Ectodermal cell (in vitro differentiated cells): ENCODE measurements around the gene SLC4A11.
"Not testable (repeated sequence)": the region's sequence is repeated elsewhere in the genome, so short reads cannot be mapped to it uniquely, and the experiment has no call there.

Source experiments
- H3K27ac ChIP-seq: 2 replicates; pipeline ENCODE4 v1.7.0; 2013; ENCODE audit warnings: mild to moderate bottlenecking, low read depth, low read length; ENCODE audit not compliant: insufficient read depth, poor library complexity, severe bottlenecking
- H3K27me3 ChIP-seq: 2 replicates; pipeline ENCODE4 v1.7.0; 2013; ENCODE audit warnings: mild to moderate bottlenecking, low read length; ENCODE audit not compliant: insufficient read depth, control insufficient read depth, poor library complexity, severe bottlenecking
- H3K36me3 ChIP-seq: one replicate; pipeline ENCODE4 v1.7.0; 2013; ENCODE audit warnings: low read length; ENCODE audit not compliant: control insufficient read depth, insufficient read depth
- H3K4me1 ChIP-seq: one replicate; pipeline ENCODE4 v1.7.0; 2013; ENCODE audit warnings: low read length; ENCODE audit not compliant: control insufficient read depth, insufficient read depth
- H3K4me3 ChIP-seq: 2 replicates; pipeline ENCODE4 v1.7.0; 2013; ENCODE audit warnings: low read depth, low read length, control low read depth; ENCODE audit not compliant: insufficient read depth
- H3K9me3 ChIP-seq: 2 replicates; pipeline ENCODE4 v1.7.0; 2013; ENCODE audit warnings: mild to moderate bottlenecking, low read length, moderate library complexity; ENCODE audit not compliant: control insufficient read depth
- WGBS, 2 experiments: methylation state at CpG; one replicate each; pipeline ENCODE4 v1.1.7; 2013; ENCODE audit warnings: missing lambda C conversion rate in 2 of 2; 5-methylcytosine and 5-hydroxymethylcytosine counted together

Gene SLC4A11

GRCh38 chr20:3221398-3222226 lies 17.4 kb downstream of the SLC4A11 start:
- Histone ChIP-seq H3K9me3 (no peaks in the 10 kb centered on the region), H3K27me3 (no peaks in the 10 kb centered on the region)
- WGBS, 2 experiments, result 94% methylated on average over 18 of the region's 18 CpGs

GRCh38 chr20:3218307-3218988 lies 20.5 kb downstream of the SLC4A11 start:
- WGBS, 2 experiments, result 25 to 28% methylated on average over 29 to 30 of the region's 30 CpGs
- no peak overlapping the region for H3K27ac ChIP-seq
- H3K4me3 ChIP-seq, result no peak overlapping the region
- H3K27me3 ChIP-seq, result no peaks in the 10 kb centered on the region
- no peaks in the 10 kb centered on the region for H3K9me3 ChIP-seq
- H3K4me1 ChIP-seq, result no peaks in the 10 kb centered on the region
- H3K36me3 ChIP-seq, result peaks cover 22% of the 10 kb centered on the region

More at GRCh38 chr20:3221398-3222226, 17.4 kb downstream of the SLC4A11 start:
- no peak overlapping the region for H3K27ac ChIP-seq
- no peaks in the 10 kb centered on the region for H3K4me1 ChIP-seq
- peaks cover 10% of the 10 kb centered on the region for H3K36me3 ChIP-seq
- no peak overlapping the region for H3K4me3 ChIP-seq

GRCh38 chr20:3215359-3215917 lies 23.6 kb downstream of the SLC4A11 start:
- not testable (repeated sequence) for H3K9me3 ChIP-seq, H3K27ac ChIP-seq, H3K4me3 ChIP-seq, H3K4me1 ChIP-seq, H3K27me3 ChIP-seq
- H3K36me3 ChIP-seq, result peaks cover 17% of the 10 kb centered on the region
- 91 to 96% methylated on average over 7 of the region's 7 CpGs for WGBS, 2 experiments

GRCh38 chr20:3213226-3213625 lies 25.8 kb downstream of the SLC4A11 start:
- peaks cover 12% of the 10 kb centered on the region for H3K36me3 ChIP-seq
- 93 to 96% methylated on average over 7 of the region's 7 CpGs for WGBS, 2 experiments

GRCh38 chr20:3210346-3210745 lies 28.6 kb downstream of the SLC4A11 start:
- no peaks in the 10 kb centered on the region for H3K27me3 ChIP-seq
- H3K36me3 ChIP-seq, result peaks cover 8% of the 10 kb centered on the region
- H3K4me1 ChIP-seq, result peaks cover 5% of the 10 kb centered on the region
- no peaks in the 10 kb centered on the region for H3K9me3 ChIP-seq
- no peak overlapping the region for H3K27ac ChIP-seq
- WGBS, 2 experiments, result 78 to 90% methylated on average over 2 of the region's 2 CpGs
- peak overlapping the region; percentile 45 for H3K4me3 ChIP-seq

More at GRCh38 chr20:3213226-3213625, 25.8 kb downstream of the SLC4A11 start:
- no peak overlapping the region for H3K27ac ChIP-seq
- H3K27me3 ChIP-seq, result no peaks in the 10 kb centered on the region
- H3K9me3 ChIP-seq, result no peaks in the 10 kb centered on the region
- peaks cover 4% of the 10 kb centered on the region for H3K4me1 ChIP-seq
- H3K4me3 ChIP-seq, result no peak overlapping the region

GRCh38 chr20:3209946-3210317 lies 29.1 kb downstream of the SLC4A11 start:
- Histone ChIP-seq H3K4me1 (peaks cover 5% of the 10 kb centered on the region), H3K27ac (no peak overlapping the region), H3K9me3 (no peaks in the 10 kb centered on the region), H3K27me3 (no peaks in the 10 kb centered on the region), H3K36me3 (peaks cover 5% of the 10 kb centered on the region), H3K4me3 (peak overlapping the region; percentile 45)
- 7 to 8% methylated on average over 10 of the region's 10 CpGs for WGBS, 2 experiments

GRCh38 chr20:3209257-3209945 lies 29.6 kb downstream of the SLC4A11 start, which contains the start of gene ITPA:
TSS of gene ITPA (plus strand) at chr20:3209498. CDS start at chr20:3209552, 54 bp downstream.
- Histone ChIP-seq H3K4me3 (peak within 1 kb of the TSS; percentile 45), H3K27ac (no peak within 1 kb of the TSS), H3K9me3 (no peaks in the 10 kb centered on the region), H3K27me3 (no peaks in the 10 kb centered on the region), H3K36me3 (peaks cover 4% of the 10 kb centered on the region), H3K4me1 (peaks cover 5% of the 10 kb centered on the region)
- WGBS, 2 experiments, result 1% methylated on average over 48 of the region's 48 CpGs

- peaks cover 4% of the 10 kb centered on the region for H3K36me3 ChIP-seq
- H3K27ac ChIP-seq, result no peak overlapping the region
- 2 to 3% methylated on average over 10 of the region's 10 CpGs for WGBS, 2 experiments
- peak overlapping the region; percentile 45 for H3K4me3 ChIP-seq
- H3K4me1 ChIP-seq, result peaks cover 5% of the 10 kb centered on the region
- H3K9me3 ChIP-seq, result no peaks in the 10 kb centered on the region
- H3K27me3 ChIP-seq, result no peaks in the 10 kb centered on the region
Observed at GRCh38 chr20:3208786-3209256, 30.2 kb downstream of the SLC4A11 start.

GRCh38 chr20:3204124-3204794 lies 34.7 kb downstream of the SLC4A11 start, which contains the start of gene DDRGK1:
TSS of gene DDRGK1 (minus strand) at chr20:3204682. CDS start at chr20:3204627, 55 bp downstream.
- 0 to 1% methylated on average over 48 of the region's 48 CpGs for WGBS, 2 experiments
- peak within 1 kb of the TSS; percentile 81 for H3K27ac ChIP-seq
- H3K9me3 ChIP-seq, result no peaks in the 10 kb centered on the region

More at GRCh38 chr20:3204124-3204794, 34.7 kb downstream of the SLC4A11 start, which contains the start of gene DDRGK1:
- H3K27me3 ChIP-seq, result no peaks in the 10 kb centered on the region
- peaks cover 12% of the 10 kb centered on the region for H3K36me3 ChIP-seq
- H3K4me1 ChIP-seq, result peaks cover 11% of the 10 kb centered on the region
- peak within 1 kb of the TSS; percentile 95 for H3K4me3 ChIP-seq
